ENCODE results near the gene TMSB10. TPM values are rescaled to one million over a fixed set of nuclear protein-coding genes. Genes with fewer than 3 reads are reported as not detected.

The TMSB10 gene
- total RNA-seq, 2 experiments from 2014 or later, result 3,578 to 3,807 TPM

Other genes starting within 250 kb of the TMSB10 start
- 10 to 100 TPM; 30.2 to 32.4 TPM for gene TRABD2A, start 24.6 kb upstream of the TMSB10 start, total RNA-seq
- gene KCMF1, start 65.5 kb downstream of the TMSB10 start, total RNA-seq, result 10 to 100 TPM; 78.2 to 89.0 TPM
- not detected for gene TCF7L1, start 227.7 kb downstream of the TMSB10 start, total RNA-seq

Measured in activated CD8-positive, alpha-beta memory T cell treated with anti-CD3 and anti-CD28 coated beads, Interleukin-2, amount 10 ng/mL, durations not matched to agents 7 days and 5 days (primary cell).